ENCODE data around the gene PRKN. TPM values are rescaled to one million over a fixed set of nuclear protein-coding genes. Genes with fewer than 3 reads are reported as not detected.
A peak's percentile ranks its signal among the peaks of the same experiment; 100 is the strongest.

The PRKN gene
- total and polyA plus RNA-seq, 2 experiments from 2014 or later = 11.7 to 28.1 TPM

- Histone ChIP-seq H3K27ac (no peak overlapping the region), H3K4me3 (no peak overlapping the region), H3K27me3 (no peaks in the 10 kb centered on the region), H3K4me1 (ENCODE audit: low read depth) (peaks cover 8% of the 10 kb centered on the region), H3K36me3 (no peaks in the 10 kb centered on the region), H3K9me3 (ENCODE audit: low read depth) (no peaks in the 10 kb centered on the region)
- no peak for DNase-seq (ENCODE audit: low read depth in 1 of 2, low spot score in 1 of 2)
- TF ChIP-seq, protein P1, sequence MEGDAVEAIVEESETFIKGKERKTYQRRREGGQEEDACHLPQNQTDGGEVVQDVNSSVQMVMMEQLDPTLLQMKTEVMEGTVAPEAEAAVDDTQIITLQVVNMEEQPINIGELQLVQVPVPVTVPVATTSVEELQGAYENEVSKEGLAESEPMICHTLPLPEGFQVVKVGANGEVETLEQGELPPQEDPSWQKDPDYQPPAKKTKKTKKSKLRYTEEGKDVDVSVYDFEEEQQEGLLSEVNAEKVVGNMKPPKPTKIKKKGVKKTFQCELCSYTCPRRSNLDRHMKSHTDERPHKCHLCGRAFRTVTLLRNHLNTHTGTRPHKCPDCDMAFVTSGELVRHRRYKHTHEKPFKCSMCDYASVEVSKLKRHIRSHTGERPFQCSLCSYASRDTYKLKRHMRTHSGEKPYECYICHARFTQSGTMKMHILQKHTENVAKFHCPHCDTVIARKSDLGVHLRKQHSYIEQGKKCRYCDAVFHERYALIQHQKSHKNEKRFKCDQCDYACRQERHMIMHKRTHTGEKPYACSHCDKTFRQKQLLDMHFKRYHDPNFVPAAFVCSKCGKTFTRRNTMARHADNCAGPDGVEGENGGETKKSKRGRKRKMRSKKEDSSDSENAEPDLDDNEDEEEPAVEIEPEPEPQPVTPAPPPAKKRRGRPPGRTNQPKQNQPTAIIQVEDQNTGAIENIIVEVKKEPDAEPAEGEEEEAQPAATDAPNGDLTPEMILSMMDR (IDR thresholded peaks at IDR 0.05; ENCODE audit: low read depth, low read length) = no peak
Measured at GRCh38 chr6:162625846-162626540, 101.6 kb downstream of the PRKN start.

DNA sequence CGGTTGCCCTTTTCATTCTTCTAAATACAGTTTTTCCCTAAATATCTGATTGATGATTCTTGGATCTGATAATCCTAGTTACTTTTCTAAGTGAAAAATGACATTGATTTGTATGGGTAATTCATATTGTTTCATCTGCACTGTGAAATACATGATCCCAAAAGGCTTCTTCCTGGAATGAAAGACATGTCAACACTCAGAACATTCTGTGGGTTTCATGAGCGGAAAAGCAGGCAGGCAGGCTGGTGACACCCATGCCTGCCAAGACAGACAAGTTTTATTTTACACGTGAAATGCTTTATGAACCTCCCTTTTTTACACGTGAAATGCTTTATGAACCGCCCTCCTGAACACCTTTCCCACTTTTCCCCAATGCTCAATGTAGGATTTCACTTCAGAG lies 105.0 kb downstream of the PRKN start:
- Histone ChIP-seq H3K27me3 (no peaks in the 10 kb centered on the region), H3K9me3 (ENCODE audit: low read depth) (no peaks in the 10 kb centered on the region), H3K4me1 (ENCODE audit: low read depth) (peaks cover 12% of the 10 kb centered on the region), H3K36me3 (no peaks in the 10 kb centered on the region), H3K4me3 (no peak overlapping the region), H3K27ac (no peak overlapping the region)
- TF ChIP-seq, protein P1 (IDR thresholded peaks at IDR 0.05; ENCODE audit: low read depth, low read length) = no peak
- DNase-seq (ENCODE audit: low read depth in 1 of 2, low spot score in 1 of 2) = peak in 1 of 2 donors; percentile 36

DNA sequence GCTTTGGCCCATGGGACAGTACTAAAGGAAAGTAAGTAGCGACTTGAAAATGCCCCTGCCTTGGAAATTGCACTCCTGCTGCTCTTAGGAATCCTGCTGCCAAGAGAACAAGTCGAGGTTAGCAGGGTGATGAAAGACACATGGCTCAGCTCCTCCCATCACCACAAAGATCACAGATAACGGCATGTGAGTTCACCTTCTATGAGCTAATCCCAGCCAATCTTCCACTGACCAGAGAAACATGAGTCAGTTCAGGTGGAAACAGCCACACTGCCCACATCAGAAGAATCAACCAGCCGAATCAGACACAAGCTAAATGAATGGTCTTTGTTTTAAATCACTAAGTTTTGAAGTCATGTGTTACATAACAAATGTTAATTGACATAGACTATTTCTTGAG lies 106.3 kb downstream of the PRKN start:
- TF ChIP-seq, protein P1 (IDR thresholded peaks at IDR 0.05; ENCODE audit: low read depth, low read length) = no peak
- peak; percentile 27 to 62 for DNase-seq (ENCODE audit: low read depth in 1 of 2, low spot score in 1 of 2)
- Histone ChIP-seq H3K4me3 (no peak overlapping the region), H3K36me3 (no peaks in the 10 kb centered on the region), H3K4me1 (ENCODE audit: low read depth) (peaks cover 12% of the 10 kb centered on the region), H3K27ac (peak overlapping the region; percentile 65), H3K9me3 (ENCODE audit: low read depth) (no peaks in the 10 kb centered on the region), H3K27me3 (no peaks in the 10 kb centered on the region)

DNA sequence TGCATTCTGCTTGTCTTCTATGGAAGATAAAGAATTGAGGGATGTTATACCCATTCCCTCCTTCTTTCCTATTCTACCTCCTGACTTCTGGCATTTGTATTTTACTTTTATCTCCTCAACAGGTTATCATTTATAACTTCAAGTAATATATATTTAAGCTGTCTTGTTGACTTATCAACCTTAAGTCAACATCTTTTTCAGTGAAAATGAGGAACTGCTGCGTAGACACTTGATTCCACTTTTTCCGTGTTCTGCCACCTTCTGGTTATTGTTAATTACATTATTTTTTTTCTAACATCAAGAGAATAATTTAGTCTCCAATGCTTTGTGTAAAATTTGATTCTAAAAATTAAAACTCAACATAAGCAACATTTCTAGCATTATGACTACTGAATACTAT lies 107.5 kb downstream of the PRKN start:
- Histone ChIP-seq H3K9me3 (ENCODE audit: low read depth) (no peaks in the 10 kb centered on the region), H3K27ac (no peak overlapping the region), H3K27me3 (no peaks in the 10 kb centered on the region), H3K36me3 (no peaks in the 10 kb centered on the region), H3K4me1 (ENCODE audit: low read depth) (peaks cover 12% of the 10 kb centered on the region), H3K4me3 (no peak overlapping the region)
- TF ChIP-seq, protein P1 (IDR thresholded peaks at IDR 0.05; ENCODE audit: low read depth, low read length) = no peak
- no peak for DNase-seq (ENCODE audit: low read depth in 1 of 2, low spot score in 1 of 2)

DNA sequence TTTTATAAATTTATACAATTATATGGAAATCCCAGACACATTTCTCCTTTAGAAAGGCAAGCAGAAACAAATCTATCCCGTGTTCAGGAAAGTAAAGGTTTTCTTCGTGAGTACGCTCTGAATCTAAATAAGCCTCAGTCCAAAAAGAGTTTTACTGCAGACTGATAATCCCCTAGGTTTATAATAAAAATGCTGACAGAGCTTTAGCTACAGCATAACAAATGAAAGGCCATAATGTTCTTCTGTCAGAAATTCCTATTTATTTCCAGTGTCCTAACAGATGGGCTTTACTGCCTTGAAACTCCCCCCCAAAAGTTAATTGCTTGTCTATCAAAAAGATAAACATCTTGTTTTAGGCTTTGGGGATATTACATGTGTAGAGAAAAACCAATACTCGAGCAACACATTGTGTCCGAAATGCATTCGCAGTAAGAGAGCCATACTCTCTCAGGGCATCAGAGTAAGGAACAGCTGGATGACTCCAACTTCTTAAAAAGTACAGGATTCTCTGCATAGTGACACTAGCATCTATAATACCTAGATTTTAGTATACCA lies 109.0 kb downstream of the PRKN start:
- H3K9me3 ChIP-seq (ENCODE audit: low read depth) = no peaks in the 10 kb centered on the region
- H3K27ac ChIP-seq = no peak overlapping the region
- TF ChIP-seq, protein P1 (IDR thresholded peaks at IDR 0.05; ENCODE audit: low read depth, low read length) = no peak
- H3K27me3 ChIP-seq = no peaks in the 10 kb centered on the region
- no peak for DNase-seq (ENCODE audit: low read depth in 1 of 2, low spot score in 1 of 2)
- peaks cover 12% of the 10 kb centered on the region for H3K4me1 ChIP-seq (ENCODE audit: low read depth)
- no peaks in the 10 kb centered on the region for H3K36me3 ChIP-seq
- H3K4me3 ChIP-seq = no peak overlapping the region
